HG02943 (cell line): ENCODE results near the gene TMED4.

Experiments
- ATAC-seq: cut with Tn5 transposase; IDR thresholded peaks from one replicate; pipeline ENCODE4 v1.9.1; 2021; ENCODE audit warnings: mild to moderate bottlenecking, low read depth, moderate library complexity; ENCODE audit not compliant: unreplicated experiment

Gene TMED4

DNA sequence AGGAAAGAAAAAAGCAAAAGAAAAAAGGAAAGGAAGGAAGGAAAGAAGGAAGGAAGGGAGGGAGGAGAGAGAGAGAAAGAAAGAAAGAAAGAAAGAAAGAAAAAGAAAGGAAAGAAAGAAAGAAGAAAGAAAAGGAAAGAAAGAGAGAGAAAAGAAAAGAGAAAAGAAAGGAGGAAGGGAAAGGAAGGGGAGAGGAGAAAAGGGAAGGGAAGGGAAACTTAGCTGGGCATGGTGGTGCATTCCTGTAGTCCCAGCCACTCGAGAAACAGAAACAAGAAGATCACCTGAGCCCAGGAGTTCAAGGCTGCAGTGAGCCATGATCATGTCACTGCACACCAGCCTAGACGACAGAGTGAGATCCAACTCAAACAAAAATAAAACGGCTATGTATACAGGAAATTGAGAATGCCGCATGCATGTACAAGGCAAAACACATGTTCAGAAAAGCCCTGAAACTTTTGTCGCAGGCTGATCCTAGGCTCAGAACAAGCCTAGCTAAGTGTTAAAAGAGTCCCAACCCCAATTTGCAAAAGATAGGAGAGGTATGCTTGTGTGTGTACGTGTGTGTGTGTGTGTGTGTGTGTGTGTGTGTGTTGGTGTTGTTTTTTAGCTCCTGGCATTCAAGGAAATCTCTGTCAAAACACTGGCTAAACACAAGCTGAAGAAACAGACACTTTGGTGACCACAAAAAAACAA is 34.3 kb downstream of the TMED4 start:
- no peak for ATAC-seq

DNA sequence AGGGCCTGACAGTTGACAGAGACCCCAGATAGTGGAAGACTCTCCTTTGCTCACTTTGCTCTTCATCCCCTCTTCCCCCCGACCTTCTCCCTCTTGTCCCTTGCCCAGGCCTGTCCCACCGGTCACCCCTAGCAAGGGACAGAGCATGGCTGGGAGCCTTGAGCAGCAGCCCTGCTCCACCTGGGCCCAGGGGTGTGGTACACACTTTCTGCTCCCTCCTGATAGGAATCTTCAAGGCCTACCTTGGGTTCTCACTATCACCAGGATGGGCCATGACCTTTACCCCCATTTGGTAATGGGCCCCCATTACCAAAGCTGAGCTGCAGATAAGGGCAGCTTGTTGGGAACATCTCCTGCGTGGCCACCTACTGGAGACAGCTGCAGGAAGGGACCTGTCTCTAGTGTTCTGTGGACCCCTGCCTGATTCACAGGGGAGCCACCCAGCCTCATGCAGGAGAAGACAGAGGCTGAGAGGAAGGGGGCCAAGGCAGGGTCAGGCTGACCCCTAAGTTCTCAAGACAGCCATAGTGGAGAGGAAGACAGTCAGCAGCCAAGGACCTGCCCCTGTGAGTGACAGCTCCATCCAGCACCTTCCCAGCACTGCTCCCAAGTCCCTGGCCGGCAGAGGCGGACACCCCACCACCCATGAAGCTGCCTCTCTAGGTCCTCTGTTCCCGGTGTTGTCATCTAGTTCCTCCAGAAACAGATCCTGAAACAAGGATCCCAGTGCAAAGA is 40.0 kb downstream of the TMED4 start:
- ATAC-seq = no peak

- no peak for ATAC-seq
These were observed 40.8 kb downstream of the TMED4 start, which contains the start of gene NPC1L1 for GRCh38 chr7:44541028-44541869. NPC1L1 (minus strand) TSS chr7:44541330; CDS start chr7:44541259, 71 bp downstream.

DNA sequence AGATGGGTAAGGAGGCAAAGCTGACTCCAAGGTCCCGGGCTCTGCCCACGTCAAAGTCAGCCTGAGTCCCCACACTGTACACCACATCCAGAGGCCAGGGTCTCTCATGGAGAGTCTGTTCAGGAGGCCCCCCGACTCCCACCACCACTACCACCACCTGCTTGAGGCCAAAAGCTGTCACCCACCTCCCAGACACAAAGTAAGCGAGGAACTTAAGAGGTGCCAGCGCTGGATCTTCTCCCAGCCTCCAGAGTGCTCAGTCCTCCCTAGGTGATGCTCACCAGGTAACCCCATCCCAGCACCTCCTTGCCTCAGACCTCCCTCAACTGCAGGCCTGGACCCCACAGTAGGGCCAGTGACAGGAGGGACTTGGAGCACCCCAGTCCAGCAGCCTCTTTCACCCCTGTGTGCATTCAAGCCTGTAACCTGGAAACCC is 41.4 kb downstream of the TMED4 start:
- no peak for ATAC-seq

DNA sequence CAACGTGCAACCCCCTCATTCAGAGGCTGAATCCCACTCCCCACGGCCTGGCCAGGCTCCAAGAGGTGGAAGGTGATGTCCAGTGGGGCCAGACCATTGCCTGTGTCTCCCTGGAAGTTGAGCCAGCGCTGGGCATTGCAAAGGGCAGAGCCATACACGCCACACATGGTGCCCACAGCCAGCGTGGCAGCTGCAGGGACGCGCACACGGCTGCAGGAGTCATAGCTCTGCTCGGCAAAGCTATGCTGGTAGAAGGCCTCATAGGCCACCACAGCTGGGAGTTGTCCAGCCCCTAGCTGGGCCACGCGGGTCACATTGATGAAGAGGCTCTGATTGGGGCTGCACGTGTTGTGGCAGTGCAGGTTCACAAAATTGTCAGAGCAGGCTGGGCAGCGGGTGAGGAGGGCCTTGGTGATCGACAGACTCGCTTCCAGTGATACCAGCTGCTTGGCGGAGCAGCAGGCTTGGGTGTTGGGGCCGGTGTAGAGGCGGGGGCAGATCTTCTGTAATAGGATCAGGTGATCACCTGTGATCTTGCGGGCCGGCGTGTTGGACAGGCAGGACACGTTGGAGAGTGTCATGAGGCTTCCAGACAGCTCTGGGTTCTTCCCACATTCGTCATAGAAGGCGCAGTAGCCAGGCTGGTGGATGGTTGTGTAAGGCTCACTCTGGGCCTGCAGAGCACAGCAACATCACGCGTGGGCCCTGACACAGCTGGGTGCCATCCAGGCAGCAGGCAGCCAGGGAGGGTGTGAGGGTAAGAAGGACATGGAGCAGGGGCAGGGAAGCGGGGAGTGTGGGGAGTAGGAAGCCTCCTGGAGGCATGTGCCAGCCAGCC is 42.1 kb downstream of the TMED4 start:
- no peak for ATAC-seq

DNA sequence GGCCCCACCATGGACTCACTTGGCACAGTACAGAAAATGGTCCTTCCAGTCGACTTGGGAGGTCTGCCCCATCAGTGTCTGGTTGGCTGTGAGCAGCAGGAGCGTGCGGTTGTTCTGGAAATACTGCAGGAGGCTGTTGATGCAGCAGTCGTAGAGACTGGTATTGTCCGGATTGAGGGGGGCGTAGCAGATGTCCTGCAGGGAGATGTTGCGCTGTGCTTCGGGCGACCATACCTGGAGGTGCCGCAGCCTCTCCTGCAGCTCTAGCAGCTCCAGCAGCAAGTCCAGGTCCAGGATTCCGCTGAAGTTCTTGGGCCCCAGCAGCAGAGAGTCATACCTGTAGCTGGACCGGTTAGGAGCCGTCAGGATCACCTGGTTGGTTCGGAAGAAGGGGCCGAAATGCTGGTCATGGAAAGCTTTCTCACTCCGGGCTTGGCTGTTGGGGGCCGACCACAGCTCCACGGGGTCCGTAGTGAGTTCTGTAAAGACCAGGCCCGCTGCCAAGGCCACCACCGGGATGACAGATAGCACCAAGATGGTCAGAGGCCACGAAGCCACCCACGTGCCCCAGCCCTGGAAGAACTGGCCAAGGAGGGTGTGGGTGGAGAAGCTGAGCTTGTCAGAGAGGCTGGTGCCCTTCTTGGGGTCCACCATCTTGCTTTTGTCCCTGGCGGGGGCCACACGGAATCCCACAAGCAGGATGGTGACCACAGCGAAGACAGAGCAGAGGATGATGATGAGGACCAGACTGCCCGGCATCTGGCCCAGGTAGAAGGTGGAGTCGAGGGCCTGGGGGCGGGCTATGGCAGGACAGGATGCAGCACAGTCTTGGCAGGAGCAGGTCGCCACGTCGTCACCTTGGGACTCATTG is 43.0 kb downstream of the TMED4 start:
- ATAC-seq = no peak

GRCh38 chr7:44538093-44538797 is 43.8 kb downstream of the TMED4 start:
- no peak for ATAC-seq

- no peak for ATAC-seq
These were observed 44.6 kb downstream of the TMED4 start for GRCh38 chr7:44537442-44537841.

DNA sequence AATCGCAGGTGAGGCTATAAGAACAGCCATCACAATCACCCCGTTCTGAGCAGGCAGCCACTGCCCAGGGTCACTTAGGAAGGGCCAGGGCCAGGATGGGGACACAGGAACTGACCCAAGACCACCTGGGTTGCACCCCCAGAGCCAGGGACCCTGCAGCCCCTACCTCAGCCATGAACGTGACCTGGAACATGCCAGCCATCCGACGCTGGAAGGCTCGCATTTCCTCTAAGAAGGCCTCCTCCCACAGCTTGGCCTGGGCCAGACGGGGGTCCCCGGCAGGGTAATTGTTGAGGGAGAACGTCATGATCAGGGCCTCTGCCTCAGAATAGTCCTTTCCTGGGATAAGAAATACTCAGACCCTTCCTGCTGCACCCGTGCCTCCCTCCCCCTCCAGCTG is 45.9 kb downstream of the TMED4 start:
- no peak for ATAC-seq

GRCh38 chr7:44535348-44536064 is 46.5 kb downstream of the TMED4 start:
- ATAC-seq = no peak

GRCh38 chr7:44534501-44534900 is 47.5 kb downstream of the TMED4 start:
- ATAC-seq = no peak

- no peak for ATAC-seq
These were observed 47.9 kb downstream of the TMED4 start for GRCh38 chr7:44534087-44534486.

DNA sequence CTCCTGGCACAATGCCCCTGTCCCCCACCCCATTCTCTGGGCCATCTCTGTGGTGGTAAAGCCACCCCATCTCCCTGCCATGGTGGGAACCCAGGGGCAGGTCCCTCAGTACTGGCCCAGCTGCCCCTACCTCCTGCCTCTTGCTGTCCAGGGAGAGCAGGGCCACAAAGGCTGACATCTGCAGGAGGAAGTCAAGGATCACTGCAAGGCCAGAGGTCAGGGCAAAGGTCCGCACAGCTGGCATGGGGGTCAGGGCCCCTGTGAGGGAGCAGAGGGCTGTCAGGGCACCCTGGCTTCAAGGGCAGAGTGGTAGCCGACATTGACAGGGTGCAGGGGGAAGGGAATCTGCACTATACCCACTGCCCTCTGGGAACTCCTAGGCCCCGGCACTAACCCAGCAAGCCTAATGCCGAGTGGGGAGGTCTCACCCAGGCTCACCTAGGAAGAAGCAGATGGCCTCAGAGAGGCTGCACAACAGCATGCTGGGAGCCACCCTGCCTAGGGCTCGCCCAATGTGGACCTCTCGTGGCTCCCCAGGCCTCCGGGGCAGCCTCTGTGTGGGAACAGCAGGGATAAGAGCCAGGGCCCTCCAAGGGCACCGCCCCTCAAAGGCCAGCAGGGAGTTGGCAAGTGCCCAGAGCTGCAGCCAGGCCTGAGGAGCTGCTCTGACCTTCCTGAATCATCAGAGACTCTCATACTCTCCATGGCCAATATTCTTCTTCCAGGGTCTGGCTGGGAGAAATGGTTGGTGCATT is 48.6 kb downstream of the TMED4 start:
- no peak for ATAC-seq

- no peak for ATAC-seq
These were observed 50.3 kb downstream of the TMED4 start for GRCh38 chr7:44531421-44532380.

DNA sequence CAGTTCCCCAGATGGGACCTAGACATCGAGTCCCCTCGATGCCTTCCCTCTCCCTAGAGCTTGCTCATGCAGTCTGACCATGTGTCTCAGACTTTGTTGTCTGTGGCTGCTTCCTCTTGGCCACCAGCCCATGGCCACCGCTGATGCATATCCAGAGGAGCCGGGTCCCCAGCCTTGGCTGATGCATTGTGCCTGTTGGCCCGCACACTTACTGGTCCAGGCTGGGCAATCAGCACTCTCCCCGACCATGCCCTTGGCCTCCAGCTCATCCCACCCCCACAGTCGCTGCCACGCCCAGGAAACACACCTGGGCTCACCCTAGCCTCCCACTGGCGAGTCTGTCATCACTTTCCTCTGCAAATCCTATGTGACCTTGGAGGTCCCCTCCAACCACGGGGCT is 51.0 kb downstream of the TMED4 start:
- ATAC-seq = no peak
